Measurements from ENCODE around the gene SRRM3. TPM values are rescaled to one million over a fixed set of nuclear protein-coding genes. Genes with fewer than 3 reads are reported as not detected.
A peak's percentile ranks its signal among the peaks of the same experiment; 100 is the strongest.
"Not testable (repeated sequence)": the region's sequence is repeated elsewhere in the genome, so short reads cannot be mapped to it uniquely, and the experiment has no call there.

SRRM3 gene
- total RNA-seq, 1 donor from 2014 or later, result 1.3 TPM

GRCh38 chr7:76230214-76230613 lies 28.5 kb downstream of the SRRM3 start:
- DNase-seq (ENCODE audit: low read depth in 2 of 2), result no peak

- no peak for DNase-seq (ENCODE audit: low read depth in 2 of 2)
Observed at GRCh38 chr7:76231071-76231470, 29.4 kb downstream of the SRRM3 start.

GRCh38 chr7:76231583-76231982 lies 29.9 kb downstream of the SRRM3 start:
- no peak for DNase-seq (ENCODE audit: low read depth in 2 of 2)

GRCh38 chr7:76232698-76233097 lies 31.0 kb downstream of the SRRM3 start:
- no peak for DNase-seq (ENCODE audit: low read depth in 2 of 2)

- DNase-seq (ENCODE audit: low read depth in 2 of 2), result no peak
Observed at GRCh38 chr7:76233538-76234281, 32.0 kb downstream of the SRRM3 start.

- DNase-seq (ENCODE audit: low read depth in 2 of 2), result no peak
Observed at GRCh38 chr7:76234282-76234584, 32.5 kb downstream of the SRRM3 start.

GRCh38 chr7:76234931-76235441 lies 33.3 kb downstream of the SRRM3 start:
- peak; percentile 24 to 82 for DNase-seq (ENCODE audit: low read depth in 2 of 2)

GRCh38 chr7:76236224-76236623 lies 34.5 kb downstream of the SRRM3 start:
- DNase-seq (ENCODE audit: low read depth in 2 of 2), result no peak

- no peak for DNase-seq (ENCODE audit: low read depth in 2 of 2)
Observed at GRCh38 chr7:76238326-76238725, 36.6 kb downstream of the SRRM3 start.

GRCh38 chr7:76241141-76241540 lies 39.4 kb downstream of the SRRM3 start:
- no peak for DNase-seq (ENCODE audit: low read depth in 2 of 2)

- DNase-seq (ENCODE audit: low read depth in 2 of 2), result not testable (repeated sequence)
Observed at GRCh38 chr7:76242517-76243063, 40.9 kb downstream of the SRRM3 start.

- DNase-seq (ENCODE audit: low read depth in 2 of 2), result no peak
Observed at GRCh38 chr7:76244781-76245391, 43.2 kb downstream of the SRRM3 start.

- DNase-seq (ENCODE audit: low read depth in 2 of 2), result no peak
Observed at GRCh38 chr7:76246804-76247389, 45.2 kb downstream of the SRRM3 start.

- DNase-seq (ENCODE audit: low read depth in 2 of 2), result no peak
Observed at GRCh38 chr7:76247938-76248337, 46.2 kb downstream of the SRRM3 start.

GRCh38 chr7:76252021-76252420 lies 50.3 kb downstream of the SRRM3 start:
- DNase-seq (ENCODE audit: low read depth in 2 of 2), result no peak

- no peak for DNase-seq (ENCODE audit: low read depth in 2 of 2)
Observed at GRCh38 chr7:76254781-76255180, 53.1 kb downstream of the SRRM3 start.

- DNase-seq (ENCODE audit: low read depth in 2 of 2), result no peak
Observed at GRCh38 chr7:76257973-76258372, 56.3 kb downstream of the SRRM3 start.

- no peak for DNase-seq (ENCODE audit: low read depth in 2 of 2)
Observed at GRCh38 chr7:76259124-76260093, 57.7 kb downstream of the SRRM3 start.

GRCh38 chr7:76260171-76260703 lies 58.5 kb downstream of the SRRM3 start:
- DNase-seq (ENCODE audit: low read depth in 2 of 2), result peak in 1 of 2 donors; percentile 42

GRCh38 chr7:76261329-76261728 lies 59.6 kb downstream of the SRRM3 start:
- no peak for DNase-seq (ENCODE audit: low read depth in 2 of 2)

GRCh38 chr7:76261931-76262330 lies 60.2 kb downstream of the SRRM3 start:
- no peak for DNase-seq (ENCODE audit: low read depth in 2 of 2)

Data from dermis microvascular lymphatic vessel endothelial cell (primary cell).